HepG2 (cell line): ENCODE measurements around the gene ASCC3. TPM values are rescaled to one million over a fixed set of nuclear protein-coding genes. Genes with fewer than 3 reads are reported as not detected.
A peak's percentile ranks its signal among the peaks of the same experiment; 100 is the strongest.

Experiments used
- BATF2 ChIP-seq: sonication (generic); formaldehyde crosslinking; IDR thresholded peaks from 2 replicates; pipeline ENCODE4 v1.8.0; 2022; ENCODE audit warnings: mild to moderate bottlenecking, missing genetic modification reagents, moderate library complexity
- CERS6 ChIP-seq: sonication (generic); formaldehyde crosslinking; IDR thresholded peaks from 2 replicates; pipeline ENCODE4 v1.5.0; 2020; ENCODE audit warnings: missing genetic modification reagents
- CREBL2 ChIP-seq: sonication (generic); formaldehyde crosslinking; IDR thresholded peaks from 2 replicates; pipeline ENCODE4 v1.8.1; 2023; ENCODE audit warnings: missing genetic modification reagents, mild to moderate bottlenecking, borderline replicate concordance
- ETV5 ChIP-seq: IDR thresholded peaks from 2 replicates; pipeline ENCODE4 v1.6.1; 2018; ENCODE audit warnings: missing biosample characterization, missing genetic modification reagents, inconsistent platforms, borderline replicate concordance
- GLMP ChIP-seq: sonication (generic); formaldehyde crosslinking; IDR thresholded peaks from 2 replicates; pipeline ENCODE4 v1.9.0; 2021; ENCODE audit warnings: missing genetic modification reagents, mild to moderate bottlenecking, borderline replicate concordance
- HBP1 ChIP-seq: IDR thresholded peaks from 2 replicates; pipeline ENCODE4 v1.6.1; 2016; ENCODE audit warnings: low read depth, control low read depth
- HNRNPK ChIP-seq: fragments of 200-400 bp; formaldehyde crosslinking; IDR thresholded peaks from 2 replicates; pipeline ENCODE4 v1.6.1; 2018; ENCODE audit warnings: low read length, low read depth, moderate library complexity, mild to moderate bottlenecking; ENCODE audit not compliant: poor library complexity, severe bottlenecking
- KLF6 ChIP-seq: IDR thresholded peaks from 2 replicates; pipeline ENCODE4 v1.8.0; 2016; ENCODE audit warnings: missing biosample characterization, missing genetic modification reagents
- MLLT10 ChIP-seq: sonication (generic); formaldehyde crosslinking; IDR thresholded peaks from 2 replicates; pipeline ENCODE4 v1.4.0; 2020; ENCODE audit warnings: missing genetic modification reagents
- NBN ChIP-seq: fragments of 450-650 bp; conservative IDR thresholded peaks from 2 replicates; pipeline ENCODE4 v1.6.1; 2017
- PHF21A ChIP-seq: sonication (generic); formaldehyde crosslinking; IDR thresholded peaks from 2 replicates; pipeline ENCODE4 v1.5.0; 2020; ENCODE audit warnings: mild to moderate bottlenecking, missing genetic modification reagents
- PPARG ChIP-seq: conservative IDR thresholded peaks from 2 replicates; pipeline ENCODE4 v1.6.1; 2016; ENCODE audit warnings: missing biosample characterization, missing genetic modification reagents
- SMARCC2 ChIP-seq: fragments of 450-650 bp; IDR thresholded peaks from 2 replicates; pipeline ENCODE4 v1.6.1; 2017; ENCODE audit warnings: antibody characterized with exemption, mild to moderate bottlenecking
- SP5 ChIP-seq: IDR thresholded peaks from 2 replicates; pipeline ENCODE4 v1.6.1; 2016; ENCODE audit warnings: low read depth, borderline replicate concordance
- TOE1 ChIP-seq: sonication (generic); formaldehyde crosslinking; IDR thresholded peaks from 2 replicates; pipeline ENCODE4 v1.4.0; 2020; ENCODE audit warnings: mild to moderate bottlenecking, missing genetic modification reagents
- XBP1 ChIP-seq: sonication (generic); formaldehyde crosslinking; IDR thresholded peaks from 2 replicates; pipeline ENCODE4 v1.5.0; 2020; ENCODE audit warnings: missing genetic modification reagents
- ZBTB26 ChIP-seq: IDR thresholded peaks from 2 replicates; pipeline ENCODE4 v1.6.1; 2016; ENCODE audit warnings: missing compliant biosample characterization, missing genetic modification reagents, borderline replicate concordance
- ZNF124 ChIP-seq: sonication (generic); formaldehyde crosslinking; IDR thresholded peaks from 2 replicates; pipeline ENCODE4 v1.4.0; 2020; ENCODE audit warnings: missing genetic modification reagents
- ZNF33B ChIP-seq: sonication (generic); formaldehyde crosslinking; IDR thresholded peaks from 2 replicates; pipeline ENCODE4 v1.5.1; 2020; ENCODE audit warnings: mild to moderate bottlenecking, missing genetic modification reagents
- ZNF350 ChIP-seq: sonication (generic); formaldehyde crosslinking; IDR thresholded peaks from 2 replicates; pipeline ENCODE4 v1.4.0; 2020; ENCODE audit warnings: mild to moderate bottlenecking, low read depth, missing genetic modification reagents, borderline replicate concordance
- ZNF724P ChIP-seq: sonication (generic); formaldehyde crosslinking; IDR thresholded peaks from 2 replicates; pipeline ENCODE4 v1.8.0; 2022; ENCODE audit warnings: missing genetic modification reagents, borderline replicate concordance
- ZNF879 ChIP-seq: sonication (generic); formaldehyde crosslinking; IDR thresholded peaks from 2 replicates; pipeline ENCODE4 v1.8.1; 2023; ENCODE audit warnings: missing genetic modification reagents
- ZSCAN12 ChIP-seq: sonication (generic); formaldehyde crosslinking; IDR thresholded peaks from 2 replicates; pipeline ENCODE4 v1.9.0; 2021; ENCODE audit warnings: mild to moderate bottlenecking, missing genetic modification reagents
- ZSCAN22 ChIP-seq: sonication (generic); formaldehyde crosslinking; IDR thresholded peaks from 2 replicates; pipeline ENCODE4 v1.4.0; 2020; ENCODE audit warnings: mild to moderate bottlenecking, missing genetic modification reagents
- ZSCAN9 ChIP-seq: IDR thresholded peaks from 2 replicates; pipeline ENCODE4 v1.6.1; 2016; ENCODE audit warnings: borderline replicate concordance
- polyA plus RNA-seq, 8 experiments: library from polyadenylated mRNA; depleted of rRNA in 3 of 8; stranded (reverse) in 7 of 8; unstranded in 1 of 8; fragments of >200 nt; fragmentation: Illumina TruSeq in 4 of 8; extraction: Trizol in 4 of 8; gene quantifications; 2 replicates each; pipeline versions ENCODE4 v1.2.1 to v1.2.3, GENCODE V29; 2011 to 2016; ENCODE audit warnings: low read depth in 4 of 8, missing spikeins in 1 of 8, mixed read lengths in 1 of 8; ENCODE audit not compliant: insufficient read depth in 1 of 8
- total RNA-seq, 5 experiments: library from RNA; depleted of rRNA; stranded (reverse); fragments of >200 nt; fragmentation: Illumina TruSeq; extraction: Trizol; gene quantifications; 2 replicates each; pipeline ENCODE4 v1.2.3, GENCODE V29; 2016; ENCODE audit warnings: low read depth in 1 of 5

Gene ASCC3
- total and polyA plus RNA-seq, 2 of the 13 experiments (the other 11 are each of a cell fraction or from before 2014, with no cell fraction given) = 23.1 to 55.7 TPM

- TF ChIP-seq CERS6 (CRISPR knock-in tag) (no peak), CREBL2 (CRISPR knock-in tag) (peak; percentile 81; the same call in 1 of the 2 replicates), SP5 (peak; percentile 94), ZBTB26 (no peak; the same call in 1 of the 2 replicates), GLMP (no peak), ZSCAN22 (CRISPR knock-in tag) (0 out of 2 replicates have a peak, but pooled peaks have one; percentile 18), TOE1 (CRISPR knock-in tag) (peak; percentile 73; the same call in 1 of the 2 replicates), ZNF33B (CRISPR knock-in tag) (peak; percentile 87), PPARG (CRISPR knock-in tag) (0 out of 2 replicates have a peak, but pooled peaks have one; percentile 54), BATF2 (CRISPR knock-in tag) (peak; percentile 92; the same call in 1 of the 2 replicates), SMARCC2 (no peak), NBN (no peak), ZNF124 (peak; percentile 38; the same call in 1 of the 2 replicates), HNRNPK (no peak), ETV5 (CRISPR knock-in tag) (peak; percentile 52), MLLT10 (no peak), ZNF350 (CRISPR knock-in tag) (peak; percentile 82; the same call in 1 of the 2 replicates), ZSCAN12 (CRISPR knock-in tag) (0 out of 2 replicates have a peak, but pooled peaks have one; percentile 19), ZSCAN9 (CRISPR knock-in tag) (peak; percentile 76; the same call in 1 of the 2 replicates), KLF6 (CRISPR knock-in tag) (peak; percentile 72), HBP1 (CRISPR knock-in tag) (peak; percentile 48; the same call in 1 of the 2 replicates), ZNF724P (CRISPR knock-in tag) (peak; percentile 92), ZNF879 (CRISPR knock-in tag) (peak; percentile 77), PHF21A (CRISPR knock-in tag) (peak; percentile 62; the same call in 1 of the 2 replicates), XBP1 (CRISPR knock-in tag) (no peak)
Measured at GRCh38 chr6:100880853-100881706, at the start of gene ASCC3 (continued).
